Measurements from ENCODE around the gene DLG1. TPM values are rescaled to one million over a fixed set of nuclear protein-coding genes. Genes with fewer than 3 reads are reported as not detected.

DLG1 gene
- total and polyA plus RNA-seq, 2 experiments from 2014 or later = 27.6 to 98.0 TPM

DNA sequence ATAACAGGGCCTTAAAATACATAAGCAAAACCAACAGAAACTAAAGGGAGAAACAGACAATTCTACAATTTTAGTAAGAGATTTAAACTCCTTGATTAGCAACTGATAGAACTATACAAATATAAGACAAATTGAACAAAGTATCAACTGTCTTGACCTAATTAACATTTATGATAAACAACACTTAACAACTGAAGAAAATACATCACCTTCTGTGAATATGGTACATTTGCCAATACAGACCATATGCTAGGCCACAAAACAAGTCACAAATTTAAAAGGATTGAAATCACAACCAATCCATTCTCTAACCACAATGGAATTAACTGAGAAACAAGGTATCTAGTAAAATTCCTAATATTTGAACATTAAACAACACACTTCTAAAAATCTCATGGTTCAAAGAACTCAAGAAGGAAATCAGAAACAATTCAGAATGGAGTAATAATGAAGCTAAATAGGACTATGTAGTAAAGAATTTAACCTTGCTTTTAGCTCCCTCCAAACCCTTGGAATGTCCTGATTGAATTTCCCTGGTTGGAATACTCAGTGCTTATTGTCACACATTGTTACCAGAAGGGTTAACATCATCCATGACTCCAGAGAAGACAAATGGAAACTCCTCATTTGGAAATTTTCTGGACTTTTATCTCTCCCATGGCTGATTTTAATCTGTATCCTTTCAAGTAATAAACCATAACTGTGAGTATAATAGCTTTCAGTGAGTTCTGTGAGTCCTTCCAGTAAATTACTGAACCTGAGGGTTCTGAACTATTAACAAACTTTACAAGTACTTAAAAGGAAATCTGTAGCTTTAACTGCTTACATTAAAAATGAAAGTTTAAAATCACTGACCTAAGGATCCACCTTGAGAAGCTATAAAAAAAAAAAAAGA lies 88.8 kb downstream of the DLG1 start:
- H3F3A ChIP-seq (replicated peaks; ENCODE audit: low read depth) = 0 out of 2 replicates have a peak, but pooled peaks cover 2% of the 10 kb centered on the region
- Mint-ChIP-seq H3K4me3 (no peak overlapping the region), H3K36me3 (ENCODE audit: low read depth) (no peaks in the 10 kb centered on the region), H3K4me1 (peaks cover 39% of the 10 kb centered on the region), H3K27ac (no peak overlapping the region), H3K9me3 (no peaks in the 10 kb centered on the region), H3K27me3 (ENCODE audit: insufficient read depth, low read depth, poor library complexity) (peaks cover 5% of the 10 kb centered on the region)
- peaks cover 20% of the 10 kb centered on the region; the same call in 1 of the 2 replicates for H4K20me1 ChIP-seq (replicated peaks; ENCODE audit: insufficient read depth)
- ATAC-seq (no peak), DNase-seq (ENCODE audit: low spot score) (no peak)
- H3K27me3 ChIP-seq (ENCODE audit: insufficient read depth) = no peaks in the 10 kb centered on the region
- no peak overlapping the region for H3K4me3 ChIP-seq
- H3K4me2 ChIP-seq = no peak overlapping the region
- H3K4me1 ChIP-seq (ENCODE audit: insufficient read depth) = peaks cover 32% of the 10 kb centered on the region
- H2AFZ ChIP-seq = no peak overlapping the region
- no peaks in the 10 kb centered on the region for H3K36me3 ChIP-seq (ENCODE audit: insufficient read depth)
- TF ChIP-seq, protein P1, sequence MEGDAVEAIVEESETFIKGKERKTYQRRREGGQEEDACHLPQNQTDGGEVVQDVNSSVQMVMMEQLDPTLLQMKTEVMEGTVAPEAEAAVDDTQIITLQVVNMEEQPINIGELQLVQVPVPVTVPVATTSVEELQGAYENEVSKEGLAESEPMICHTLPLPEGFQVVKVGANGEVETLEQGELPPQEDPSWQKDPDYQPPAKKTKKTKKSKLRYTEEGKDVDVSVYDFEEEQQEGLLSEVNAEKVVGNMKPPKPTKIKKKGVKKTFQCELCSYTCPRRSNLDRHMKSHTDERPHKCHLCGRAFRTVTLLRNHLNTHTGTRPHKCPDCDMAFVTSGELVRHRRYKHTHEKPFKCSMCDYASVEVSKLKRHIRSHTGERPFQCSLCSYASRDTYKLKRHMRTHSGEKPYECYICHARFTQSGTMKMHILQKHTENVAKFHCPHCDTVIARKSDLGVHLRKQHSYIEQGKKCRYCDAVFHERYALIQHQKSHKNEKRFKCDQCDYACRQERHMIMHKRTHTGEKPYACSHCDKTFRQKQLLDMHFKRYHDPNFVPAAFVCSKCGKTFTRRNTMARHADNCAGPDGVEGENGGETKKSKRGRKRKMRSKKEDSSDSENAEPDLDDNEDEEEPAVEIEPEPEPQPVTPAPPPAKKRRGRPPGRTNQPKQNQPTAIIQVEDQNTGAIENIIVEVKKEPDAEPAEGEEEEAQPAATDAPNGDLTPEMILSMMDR (conservative IDR thresholded peaks at IDR 0.05; ENCODE audit: low read depth in 2 of 2) = no peak
- TF ChIP-seq REST (IDR thresholded peaks at IDR 0.05; ENCODE audit: unreplicated experiment) (no peak), EZH2 (IDR thresholded peaks at IDR 0.05; ENCODE audit: low read depth, unreplicated experiment) (no peak), ZNF331 (CRISPR knock-in tag; IDR thresholded peaks at IDR 0.05; ENCODE audit: low read depth) (no peak)
- no peak overlapping the region for H3K27ac ChIP-seq (ENCODE audit: low read depth)
- H3K9me2 ChIP-seq (ENCODE audit: insufficient read depth) = no peaks in the 10 kb centered on the region
- peaks cover 51% of the 10 kb centered on the region for H3K79me2 ChIP-seq (replicated peaks; ENCODE audit: insufficient read depth)

DNA sequence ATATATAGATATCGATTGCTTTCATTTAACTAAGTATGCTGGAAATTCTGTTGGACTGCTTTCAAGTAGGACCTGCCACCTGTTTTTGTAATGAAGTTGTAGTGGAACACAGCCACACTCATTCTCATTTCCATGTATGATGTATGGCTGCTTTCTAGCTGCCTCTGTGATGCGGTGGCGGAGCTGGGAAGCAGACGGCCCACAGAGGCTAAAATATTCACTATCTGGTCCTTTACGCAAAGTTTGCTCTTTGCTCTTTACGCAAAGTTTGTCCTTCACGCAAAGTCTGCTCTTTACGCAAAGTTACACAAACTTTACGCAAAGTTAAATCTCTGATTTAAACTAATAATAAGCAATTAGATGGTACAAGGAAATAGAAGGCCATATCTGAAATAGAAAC lies 91.5 kb downstream of the DLG1 start:
- Histone ChIP-seq H3K4me1 (ENCODE audit: insufficient read depth) (peaks cover 46% of the 10 kb centered on the region), H3K79me2 (replicated peaks; ENCODE audit: insufficient read depth) (peaks cover 50% of the 10 kb centered on the region), H3F3A (replicated peaks; ENCODE audit: low read depth) (0 out of 2 replicates have a peak, but pooled peaks cover 2% of the 10 kb centered on the region), H3K4me3 (no peak overlapping the region), H4K20me1 (replicated peaks; ENCODE audit: insufficient read depth) (peaks cover 20% of the 10 kb centered on the region), H3K4me2 (peak overlapping the region; percentile 40), H3K27ac (ENCODE audit: low read depth) (no peak overlapping the region), H2AFZ (no peak overlapping the region), H3K27me3 (ENCODE audit: insufficient read depth) (no peaks in the 10 kb centered on the region), H3K36me3 (ENCODE audit: insufficient read depth) (no peaks in the 10 kb centered on the region), H3K9me2 (ENCODE audit: insufficient read depth) (no peaks in the 10 kb centered on the region)
- peak overlapping the region; percentile 43; the same call in 1 of the 3 replicates for H3K4me3 Mint-ChIP-seq
- no peaks in the 10 kb centered on the region for H3K9me3 Mint-ChIP-seq
- peaks cover 50% of the 10 kb centered on the region for H3K4me1 Mint-ChIP-seq
- H3K36me3 Mint-ChIP-seq (ENCODE audit: low read depth) = no peaks in the 10 kb centered on the region
- DNase-seq (ENCODE audit: low spot score) (no peak), ATAC-seq (no peak)
- TF ChIP-seq POLR2AphosphoS5 (IDR thresholded peaks at IDR 0.05; ENCODE audit: low read depth) = no peak
- no peak overlapping the region; the same call in 1 of the 2 replicates for H3K27ac Mint-ChIP-seq
- peaks cover 2% of the 10 kb centered on the region for H3K27me3 Mint-ChIP-seq (ENCODE audit: insufficient read depth, low read depth, poor library complexity)
